ENCODE results near the gene ERN1.

DNA sequence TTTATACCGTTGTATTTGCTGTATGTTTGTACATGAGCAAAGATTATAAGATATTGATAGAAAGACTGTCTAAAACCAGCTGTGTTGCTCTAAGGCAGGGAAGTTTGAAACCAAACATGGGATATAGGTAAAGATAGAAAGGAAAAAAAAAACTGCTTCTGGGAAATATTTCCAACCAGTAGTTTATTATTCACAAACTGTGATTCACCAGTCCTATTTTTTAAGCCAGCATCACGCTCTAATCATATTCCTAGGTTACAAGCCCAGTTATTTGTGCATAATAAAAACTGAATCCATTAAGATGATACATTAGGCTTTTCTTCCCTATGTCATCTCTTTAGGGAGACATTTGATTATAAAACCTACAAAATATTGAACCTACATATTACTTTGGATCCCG lies 4.0 kb downstream of the ERN1 start:
- TF ChIP-seq, protein P1, sequence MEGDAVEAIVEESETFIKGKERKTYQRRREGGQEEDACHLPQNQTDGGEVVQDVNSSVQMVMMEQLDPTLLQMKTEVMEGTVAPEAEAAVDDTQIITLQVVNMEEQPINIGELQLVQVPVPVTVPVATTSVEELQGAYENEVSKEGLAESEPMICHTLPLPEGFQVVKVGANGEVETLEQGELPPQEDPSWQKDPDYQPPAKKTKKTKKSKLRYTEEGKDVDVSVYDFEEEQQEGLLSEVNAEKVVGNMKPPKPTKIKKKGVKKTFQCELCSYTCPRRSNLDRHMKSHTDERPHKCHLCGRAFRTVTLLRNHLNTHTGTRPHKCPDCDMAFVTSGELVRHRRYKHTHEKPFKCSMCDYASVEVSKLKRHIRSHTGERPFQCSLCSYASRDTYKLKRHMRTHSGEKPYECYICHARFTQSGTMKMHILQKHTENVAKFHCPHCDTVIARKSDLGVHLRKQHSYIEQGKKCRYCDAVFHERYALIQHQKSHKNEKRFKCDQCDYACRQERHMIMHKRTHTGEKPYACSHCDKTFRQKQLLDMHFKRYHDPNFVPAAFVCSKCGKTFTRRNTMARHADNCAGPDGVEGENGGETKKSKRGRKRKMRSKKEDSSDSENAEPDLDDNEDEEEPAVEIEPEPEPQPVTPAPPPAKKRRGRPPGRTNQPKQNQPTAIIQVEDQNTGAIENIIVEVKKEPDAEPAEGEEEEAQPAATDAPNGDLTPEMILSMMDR (IDR thresholded peaks at IDR 0.05; ENCODE audit: poor library complexity, severe bottlenecking) = no peak
- TF ChIP-seq EZH2 (IDR thresholded peaks at IDR 0.05; ENCODE audit: borderline replicate concordance, insufficient read depth, low read length, poor library complexity, severe bottlenecking) = no peak

All from neural cell (in vitro differentiated cells).